Liver (tissue), 9 donors: ENCODE results near the gene MAPK4. TPM values are rescaled to one million over a fixed set of nuclear protein-coding genes. Genes with fewer than 3 reads are reported as not detected.

Source experiments
- DNase-seq: peaks from one replicate; pipeline ENCODE4 v3.0.0-alpha.2; 2017; ENCODE audit warnings: low spot score
- H3K27ac ChIP-seq, 2 donors: one replicate each; pipeline ENCODE4 v1.7.0; 2013; ENCODE audit warnings: inconsistent platforms in 2 of 2, low read length in 2 of 2, control low read depth in 1 of 2, low read depth in 1 of 2, mild to moderate bottlenecking in 1 of 2
- H3K27me3 ChIP-seq, 4 donors: one replicate each; pipeline versions ENCODE4 v1.6.1 to v1.7.0; 2013; ENCODE audit warnings: low read length in 3 of 4, inconsistent platforms in 1 of 4, mild to moderate bottlenecking in 1 of 4, moderate library complexity in 1 of 4; ENCODE audit not compliant: control insufficient read depth in 4 of 4, insufficient read depth in 4 of 4
- H3K36me3 ChIP-seq, 4 donors: one replicate each; pipeline versions ENCODE4 v1.6.1 to v1.7.0; 2013; ENCODE audit warnings: low read length in 3 of 4, mild to moderate bottlenecking in 3 of 4, low read depth in 1 of 4, moderate library complexity in 1 of 4; ENCODE audit not compliant: control insufficient read depth in 4 of 4, insufficient read depth in 3 of 4
- H3K4me1 ChIP-seq, 4 donors: one replicate each; pipeline versions ENCODE4 v1.6.1 to v1.7.0; 2013; ENCODE audit warnings: low read length in 3 of 4, mild to moderate bottlenecking in 3 of 4, moderate library complexity in 1 of 4; ENCODE audit not compliant: control insufficient read depth in 4 of 4, insufficient read depth in 4 of 4
- H3K4me3 ChIP-seq, 3 donors: one replicate each; pipeline versions ENCODE4 v1.6.1 to v1.7.0; 2013; ENCODE audit warnings: low read length in 3 of 3, control low read depth in 1 of 3, low read depth in 1 of 3, mild to moderate bottlenecking in 1 of 3
- H3K9ac ChIP-seq, 2 donors: one replicate each; pipeline ENCODE4 v1.7.0; 2013; ENCODE audit warnings: low read length in 2 of 2, mild to moderate bottlenecking in 2 of 2, moderate library complexity in 2 of 2, control low read depth in 1 of 2, low read depth in 1 of 2
- H3K9me3 ChIP-seq, 4 donors: one replicate each; pipeline versions ENCODE4 v1.6.1 to v1.7.0; 2013; ENCODE audit warnings: low read length in 3 of 4; ENCODE audit not compliant: control insufficient read depth in 4 of 4
- ATF3 ChIP-seq: IDR thresholded peaks from 2 replicates; pipeline ENCODE4 v1.6.1; 2016; ENCODE audit warnings: antibody characterized with exemption
- CTCF ChIP-seq: fragments of 150-350 bp; IDR thresholded peaks from 2 replicates; pipeline ENCODE4 v1.5.1; 2017; ENCODE audit warnings: improper control_type of control experiment, low read depth, low read length; ENCODE audit not compliant: missing input control
- FOXA1 ChIP-seq: IDR thresholded peaks from 2 replicates; pipeline ENCODE4 v1.6.1; 2016; ENCODE audit warnings: antibody characterized with exemption
- FOXA2 ChIP-seq: IDR thresholded peaks from 2 replicates; pipeline ENCODE4 v1.6.1; 2016; ENCODE audit warnings: antibody characterized with exemption
- HNF4A ChIP-seq, 2 donors: conservative IDR thresholded peaks; 2 replicates each; pipeline ENCODE4 v1.6.1; 2016; ENCODE audit warnings: antibody characterized with exemption in 2 of 2, mild to moderate bottlenecking in 2 of 2
- HNF4G ChIP-seq: IDR thresholded peaks from 2 replicates; pipeline ENCODE4 v1.6.1; 2016; ENCODE audit warnings: antibody characterized with exemption
- JUND ChIP-seq, 2 donors: IDR thresholded peaks; 2 replicates each; pipeline ENCODE4 v1.6.1; 2016; ENCODE audit warnings: antibody characterized with exemption in 2 of 2
- NR2F2 ChIP-seq: IDR thresholded peaks from 2 replicates; pipeline ENCODE4 v1.6.1; 2016; ENCODE audit warnings: antibody characterized with exemption
- RAD21 ChIP-seq, 2 donors: IDR thresholded peaks; 2 replicates each; pipeline ENCODE4 v1.6.1; 2016; ENCODE audit warnings: antibody characterized with exemption in 2 of 2, mild to moderate bottlenecking in 2 of 2
- REST ChIP-seq: IDR thresholded peaks from 2 replicates; pipeline ENCODE4 v1.6.1; 2016; ENCODE audit warnings: antibody characterized with exemption, mild to moderate bottlenecking
- YY1 ChIP-seq: IDR thresholded peaks from 2 replicates; pipeline ENCODE4 v1.6.1; 2016; ENCODE audit warnings: antibody characterized with exemption, mild to moderate bottlenecking
- WGBS: extraction: QIAGEN DNeasy Blood & Tissue Kit; methylation state at CpG from one replicate; pipeline ENCODE4 v1.1.7; 2013; 5-methylcytosine and 5-hydroxymethylcytosine counted together
- polyA plus RNA-seq, 2 donors: library from polyadenylated mRNA; stranded (reverse) in 1 of 2; unstranded in 1 of 2; fragments of 200-250 nt in 1 of 2; fragments of >200 nt in 1 of 2; fragmentation: Nextera tagmentation in 1 of 2; extraction: Ambion mirVana in 1 of 2; gene quantifications; one replicate each; pipeline versions ENCODE4 v1.2.1 to v1.2.3, GENCODE V29; 2013 to 2015
- total RNA-seq, 2 donors: library from RNA; depleted of rRNA; stranded (reverse); fragments of >200 nt; gene quantifications; one replicate each; pipeline ENCODE4 v1.2.3, GENCODE V29; 2014
- TF ChIP-seq, protein P1 (sequence below): IDR thresholded peaks from 2 replicates; pipeline ENCODE4 v1.6.1; 2016; ENCODE audit warnings: antibody characterized with exemption
- donor health status: healthy.
- donor health status: healthy.
- donor health status: healthy.
- donor health status: healthy.
- donor health status: healthy.

MAPK4 gene
- total and polyA plus RNA-seq, 4 donors = under 0.01 to 4.9 (median 1.5) TPM

DNA sequence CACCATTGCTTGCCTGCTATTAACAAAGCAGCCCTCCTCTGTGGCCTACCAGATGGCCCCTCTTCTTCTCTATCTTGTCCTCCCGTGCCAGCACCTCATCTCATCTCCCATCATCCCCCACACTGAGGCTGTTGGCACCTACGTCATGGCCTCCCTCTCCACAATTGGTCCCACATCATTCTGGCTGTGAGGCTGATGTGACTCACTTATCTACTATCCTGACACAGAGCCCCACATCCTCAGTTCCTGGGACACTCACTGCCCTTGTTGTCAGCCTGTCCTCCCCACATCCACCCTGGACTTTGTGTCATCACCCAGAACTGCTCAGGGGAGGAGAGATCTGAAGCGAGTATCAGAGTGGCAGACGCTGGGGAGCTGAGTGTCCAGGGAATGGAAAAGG lies 157.0 kb downstream of the MAPK4 start:
- WGBS = 92% methylated on average over 4 of the region's 4 CpGs

DNA sequence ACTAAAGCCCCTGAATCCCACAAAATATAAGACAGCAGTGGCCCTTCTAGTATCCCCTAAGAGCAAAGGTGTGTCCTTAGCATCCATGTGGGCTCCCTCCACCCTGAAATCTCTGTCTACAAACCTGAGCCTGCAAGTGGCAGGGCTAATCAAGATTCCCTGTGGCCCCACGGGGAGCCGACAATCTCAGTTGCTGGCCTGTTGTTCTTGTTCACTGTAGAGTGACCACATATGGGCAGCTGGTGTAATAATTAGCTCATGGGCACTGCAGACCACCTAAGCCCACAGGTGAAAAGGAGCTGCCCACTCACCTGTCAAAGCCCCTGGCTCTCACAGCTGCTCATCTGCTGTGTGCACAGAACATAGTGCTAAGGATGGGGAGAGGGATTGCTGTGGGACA lies 157.7 kb downstream of the MAPK4 start:
- no peak overlapping the region for H3K4me3 ChIP-seq
- 93% methylated on average over 2 of the region's 2 CpGs for WGBS
- H3K27ac ChIP-seq = no peak overlapping the region
- no peaks in the 10 kb centered on the region for H3K9me3 ChIP-seq
- H3K27me3 ChIP-seq = no peaks in the 10 kb centered on the region
- H3K9ac ChIP-seq = no peak overlapping the region
- DNase-seq = no peak
- no peaks in the 10 kb centered on the region for H3K4me1 ChIP-seq
- TF ChIP-seq CTCF = no peak
- no peak for TF ChIP-seq ATF3
- no peak for TF ChIP-seq FOXA2
- TF ChIP-seq HNF4A (conservative IDR thresholded peaks at IDR 0.05) = no peak
- H3K36me3 ChIP-seq = peaks cover 0 to 2% (median 0%) of the 10 kb centered on the region in 4 donors

More for the DNA sequence above, 157.0 kb downstream of the MAPK4 start:
- H3K9ac ChIP-seq = no peak overlapping the region
- no peak overlapping the region for H3K27ac ChIP-seq
- peaks cover 0 to 2% (median 0%) of the 10 kb centered on the region in 4 donors for H3K36me3 ChIP-seq
- no peaks in the 10 kb centered on the region for H3K9me3 ChIP-seq
- H3K27me3 ChIP-seq = no peaks in the 10 kb centered on the region
- no peak for DNase-seq
- H3K4me3 ChIP-seq = no peak overlapping the region
- TF ChIP-seq FOXA1 (no peak), REST (no peak), FOXA2 (no peak)
- H3K4me1 ChIP-seq = no peaks in the 10 kb centered on the region

GRCh38 chr18:50719471-50720324 lies 159.8 kb downstream of the MAPK4 start:
- Histone ChIP-seq H3K27me3 (no peaks in the 10 kb centered on the region), H3K9me3 (no peaks in the 10 kb centered on the region), H3K4me3 (no peak overlapping the region), H3K36me3 (peaks cover 0 to 2% (median 0%) of the 10 kb centered on the region in 4 donors), H3K27ac (no peak overlapping the region), H3K9ac (no peak overlapping the region), H3K4me1 (no peaks in the 10 kb centered on the region)
- no peak for DNase-seq
- TF ChIP-seq, protein P1, sequence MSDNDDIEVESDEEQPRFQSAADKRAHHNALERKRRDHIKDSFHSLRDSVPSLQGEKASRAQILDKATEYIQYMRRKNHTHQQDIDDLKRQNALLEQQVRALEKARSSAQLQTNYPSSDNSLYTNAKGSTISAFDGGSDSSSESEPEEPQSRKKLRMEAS = no peak
- TF ChIP-seq REST (no peak), JUND (IDR thresholded peaks at IDR 0.05) (no peak), ATF3 (no peak), RAD21 (IDR thresholded peaks at IDR 0.05) (no peak), NR2F2 (no peak), YY1 (no peak), HNF4G (no peak)
- WGBS = 83% methylated on average over 11 of the region's 11 CpGs
